Activated CD8-positive, alpha-beta T cell treated with anti-CD3 and anti-CD28 coated beads for 36 hours (primary cell): ENCODE measurements around the gene SUCLG1. TPM values are rescaled to one million over a fixed set of nuclear protein-coding genes. Genes with fewer than 3 reads are reported as not detected.
A peak's percentile ranks its signal among the peaks of the same experiment; 100 is the strongest.

Experiments
- ATAC-seq: fragments of 200-7000 bp; cut with Tn5 transposase; one replicate; pipeline ENCODE4 v1.10.0; 2021; ENCODE audit warnings: mild to moderate bottlenecking, moderate library complexity
- CTCF ChIA-PET: fragments of 350-600 bp; sonication (Branson Sonifier 250); formaldehyde crosslinking; loops from one replicate; lab custom pipeline; 2021; ENCODE audit warnings: antibody characterized with exemption; lab: Charles Lee
- POLR2A ChIA-PET: fragments of 350-600 bp; sonication (Branson Sonifier 250); formaldehyde crosslinking; loops from one replicate; lab custom pipeline; 2021; ENCODE audit warnings: antibody characterized with exemption; lab: Charles Lee
- DNase-seq: peaks from one replicate; pipeline ENCODE4 v3.0.0-alpha.2; 2020
- H3K27ac Mint-ChIP-seq: one replicate; pipeline ENCODE4 v1.8.0; 2021; ENCODE audit warnings: mild to moderate bottlenecking, mixed read lengths
- H3K27me3 Mint-ChIP-seq: one replicate; pipeline ENCODE4 v1.8.0; 2021; ENCODE audit warnings: mixed read lengths
- H3K36me3 Mint-ChIP-seq: one replicate; pipeline ENCODE4 v1.8.0; 2021; ENCODE audit warnings: low read depth, mixed read lengths
- H3K4me1 Mint-ChIP-seq: one replicate; pipeline ENCODE4 v1.8.0; 2021; ENCODE audit warnings: low read depth, mixed read lengths
- H3K4me3 Mint-ChIP-seq: one replicate; pipeline ENCODE4 v1.8.0; 2021; ENCODE audit warnings: mild to moderate bottlenecking, moderate library complexity, mixed read lengths
- H3K9me3 Mint-ChIP-seq: one replicate; pipeline ENCODE4 v1.8.0; 2021; ENCODE audit warnings: mixed read lengths
- intact Hi-C: fragments of 100-400 bp; cut with micrococcal nuclease; formaldehyde crosslinking; loops from one replicate; pipeline ENCODE4 v1.10.0; 2022
- total RNA-seq, 2 experiments: library from RNA; stranded (reverse); gene quantifications; one replicate each; pipeline ENCODE4 v1.2.3, GENCODE V29; 2021
- TF ChIP-seq, protein P1 (sequence below): fragments of 200-600 bp; IDR thresholded peaks from one replicate; pipeline ENCODE4 v1.8.0; 2022; ENCODE audit warnings: antibody characterized with exemption, mild to moderate bottlenecking

Gene SUCLG1
- total RNA-seq, 2 experiments from 2014 or later, result 69.0 to 69.1 TPM

DNA sequence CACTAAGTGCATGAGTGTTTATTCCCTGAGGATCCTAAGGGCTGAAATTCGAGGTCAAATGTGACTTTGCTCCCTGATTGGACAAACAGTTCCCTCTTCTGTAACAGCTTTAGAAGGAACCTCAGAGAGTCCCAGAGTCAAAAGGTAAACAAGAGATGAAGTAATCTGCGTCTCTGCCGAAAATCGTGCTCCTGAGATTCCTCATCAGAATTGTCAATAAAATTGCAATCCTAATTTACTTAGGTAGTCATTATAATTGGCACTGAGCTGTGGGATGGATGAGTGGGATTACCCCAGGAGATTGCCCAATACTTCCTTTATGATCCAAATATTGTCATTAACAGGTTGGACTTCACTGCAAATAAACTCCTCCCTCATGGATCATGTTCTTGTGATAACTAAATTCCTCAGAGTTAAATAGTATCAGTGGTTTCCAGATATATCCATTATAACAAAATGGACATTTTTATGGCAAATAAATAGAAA, 907 bp upstream of the SUCLG1 start:
- Mint-ChIP-seq H3K27ac (peak overlapping the region; percentile 99), H3K27me3 (no peaks in the 10 kb centered on the region), H3K4me1 (peaks cover 32% of the 10 kb centered on the region), H3K9me3 (no peaks in the 10 kb centered on the region), H3K4me3 (peak overlapping the region; percentile 99), H3K36me3 (peaks cover 12% of the 10 kb centered on the region)
- TF ChIP-seq, protein P1, sequence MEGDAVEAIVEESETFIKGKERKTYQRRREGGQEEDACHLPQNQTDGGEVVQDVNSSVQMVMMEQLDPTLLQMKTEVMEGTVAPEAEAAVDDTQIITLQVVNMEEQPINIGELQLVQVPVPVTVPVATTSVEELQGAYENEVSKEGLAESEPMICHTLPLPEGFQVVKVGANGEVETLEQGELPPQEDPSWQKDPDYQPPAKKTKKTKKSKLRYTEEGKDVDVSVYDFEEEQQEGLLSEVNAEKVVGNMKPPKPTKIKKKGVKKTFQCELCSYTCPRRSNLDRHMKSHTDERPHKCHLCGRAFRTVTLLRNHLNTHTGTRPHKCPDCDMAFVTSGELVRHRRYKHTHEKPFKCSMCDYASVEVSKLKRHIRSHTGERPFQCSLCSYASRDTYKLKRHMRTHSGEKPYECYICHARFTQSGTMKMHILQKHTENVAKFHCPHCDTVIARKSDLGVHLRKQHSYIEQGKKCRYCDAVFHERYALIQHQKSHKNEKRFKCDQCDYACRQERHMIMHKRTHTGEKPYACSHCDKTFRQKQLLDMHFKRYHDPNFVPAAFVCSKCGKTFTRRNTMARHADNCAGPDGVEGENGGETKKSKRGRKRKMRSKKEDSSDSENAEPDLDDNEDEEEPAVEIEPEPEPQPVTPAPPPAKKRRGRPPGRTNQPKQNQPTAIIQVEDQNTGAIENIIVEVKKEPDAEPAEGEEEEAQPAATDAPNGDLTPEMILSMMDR, result no peak
- ChIA-PET CTCF (interaction anchor here (0.7 to 1.5 kb wide), 4 partner anchors 10 to 465 kb away, joined by 3 to 5 read pairs (median 4); no protein-coding TSS in a partner anchor), POLR2A (interaction anchor here (1.3 kb wide), 1 partner anchor 468 kb away, joined by 3 read pairs; no protein-coding TSS in a partner anchor)
- DNase-seq (no peak), ATAC-seq (no peak)
- intact Hi-C loops, result no loop called here

DNA sequence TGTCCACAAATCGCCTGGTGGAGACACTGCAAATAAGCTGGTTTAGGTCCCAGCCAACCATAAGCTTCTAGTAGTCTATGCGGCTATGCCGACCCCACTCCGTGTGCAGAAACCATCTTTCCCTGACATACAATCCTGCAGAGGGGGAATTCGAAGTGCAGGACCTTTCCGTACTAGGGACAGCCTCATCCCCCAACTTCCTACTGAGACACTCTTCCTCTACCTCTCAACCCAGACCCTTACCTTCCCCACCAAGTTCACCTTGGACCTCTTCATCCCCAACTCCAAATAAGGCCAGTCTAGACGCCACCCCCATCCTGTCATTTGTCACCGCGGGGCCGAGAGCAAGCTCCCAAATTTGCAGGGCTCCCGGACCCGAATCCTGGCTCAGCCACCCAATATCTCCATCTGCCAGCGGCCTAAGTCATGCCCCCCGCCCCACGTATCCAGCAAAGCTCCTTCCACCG, 496 bp downstream of the SUCLG1 start:
- DNase-seq, result peak; percentile 39
- POLR2A ChIA-PET, result interaction anchor here (0.7 to 1.5 kb wide), 3 partner anchors 9 to 421 kb away, joined by 3 to 5 read pairs (median 3); no protein-coding TSS in a partner anchor
- intact Hi-C loops, result no loop called here
- H3K27me3 Mint-ChIP-seq, result no peaks in the 10 kb centered on the region
- peak; percentile 15 for ATAC-seq
- peak overlapping the region; percentile 99 for H3K4me3 Mint-ChIP-seq
- H3K36me3 Mint-ChIP-seq, result peaks cover 12% of the 10 kb centered on the region
- no peaks in the 10 kb centered on the region for H3K9me3 Mint-ChIP-seq
- H3K4me1 Mint-ChIP-seq, result peaks cover 41% of the 10 kb centered on the region
- CTCF ChIA-PET, result interaction anchor here (1.0 to 1.5 kb wide), 2 partner anchors 8 to 467 kb away, joined by 3 to 4 read pairs; no protein-coding TSS in a partner anchor
- TF ChIP-seq, protein P1, result no peak
- H3K27ac Mint-ChIP-seq, result peak overlapping the region; percentile 99

DNA sequence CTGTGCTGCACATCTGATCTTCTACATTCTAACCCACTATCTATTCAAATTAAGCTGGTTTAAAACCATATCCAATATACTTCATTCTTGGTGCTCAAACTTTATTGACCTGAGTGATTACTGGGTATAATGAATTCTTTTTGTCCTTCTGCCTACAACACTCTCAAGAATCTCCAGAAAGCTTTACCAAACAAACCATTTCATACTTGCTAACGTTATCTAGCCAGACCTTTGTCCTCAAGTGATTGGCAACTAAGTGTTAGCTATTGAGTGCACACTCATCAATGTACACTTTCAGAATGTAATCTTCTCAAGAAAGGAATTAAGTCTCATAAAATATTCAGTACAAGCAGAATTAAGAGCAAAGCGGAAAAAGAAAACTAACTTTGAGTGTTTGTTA, 1.4 kb downstream of the SUCLG1 start:
- Mint-ChIP-seq H3K27ac (no peak overlapping the region), H3K4me1 (peaks cover 45% of the 10 kb centered on the region), H3K9me3 (no peaks in the 10 kb centered on the region), H3K4me3 (peak overlapping the region; percentile 99), H3K36me3 (peaks cover 12% of the 10 kb centered on the region), H3K27me3 (no peaks in the 10 kb centered on the region)
- TF ChIP-seq, protein P1, result no peak
- CTCF ChIA-PET, result no interaction called here
- no peak for ATAC-seq
- DNase-seq, result no peak
- POLR2A ChIA-PET, result no interaction called here
- intact Hi-C loops, result no loop called here

DNA sequence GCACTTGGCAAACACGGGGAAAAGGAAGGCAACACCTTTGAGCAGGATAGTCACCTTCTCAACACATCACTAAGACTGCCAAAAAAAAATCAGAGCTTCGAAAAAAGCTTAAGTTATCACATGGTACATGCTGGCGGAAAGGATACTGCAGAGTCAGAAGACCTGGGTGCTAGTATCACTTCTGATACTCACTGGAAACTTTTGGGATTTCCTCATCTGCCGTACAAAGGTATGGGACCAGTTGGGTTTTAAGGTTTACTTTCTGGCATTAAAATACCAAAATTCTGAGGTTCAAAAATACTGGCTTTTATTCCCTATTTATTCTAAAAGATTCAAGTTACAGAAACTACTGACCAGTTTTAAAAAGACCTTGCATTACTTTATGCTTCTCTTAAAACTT, 2.9 kb downstream of the SUCLG1 start:
- ChIA-PET POLR2A (no interaction called here), CTCF (no interaction called here)
- intact Hi-C loops, result no loop called here
- Mint-ChIP-seq H3K4me3 (no peak overlapping the region), H3K27ac (no peak overlapping the region), H3K4me1 (peaks cover 56% of the 10 kb centered on the region), H3K27me3 (no peaks in the 10 kb centered on the region), H3K36me3 (peaks cover 12% of the 10 kb centered on the region), H3K9me3 (no peaks in the 10 kb centered on the region)
- ATAC-seq (no peak), DNase-seq (no peak)
- TF ChIP-seq, protein P1, result no peak

DNA sequence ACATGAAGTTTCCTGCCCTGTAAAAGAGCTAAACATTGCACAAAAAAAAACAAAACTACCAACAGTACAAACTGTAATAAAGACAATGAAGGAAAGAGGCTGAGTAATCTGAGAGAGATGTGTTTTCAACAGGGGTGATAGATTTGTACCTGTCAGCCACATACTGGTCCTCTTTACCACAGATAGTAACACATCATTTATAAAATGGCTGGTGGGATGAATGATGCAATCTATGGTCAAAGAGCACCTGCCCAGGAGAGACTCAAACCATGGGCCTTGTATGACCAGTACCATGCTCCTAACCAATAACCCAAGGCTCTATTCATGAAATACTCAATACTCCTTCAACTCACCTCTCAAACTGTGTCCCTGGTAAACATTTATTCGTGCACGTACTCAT, 4.5 kb downstream of the SUCLG1 start:
- no peaks in the 10 kb centered on the region for H3K27me3 Mint-ChIP-seq
- peak overlapping the region; percentile 32 for H3K27ac Mint-ChIP-seq
- no peaks in the 10 kb centered on the region for H3K9me3 Mint-ChIP-seq
- peaks cover 68% of the 10 kb centered on the region for H3K4me1 Mint-ChIP-seq
- POLR2A ChIA-PET, result no interaction called here
- peaks cover 14% of the 10 kb centered on the region for H3K36me3 Mint-ChIP-seq
- peak; percentile 5 for ATAC-seq
- intact Hi-C loops, result no loop called here
- CTCF ChIA-PET, result no interaction called here
- DNase-seq, result no peak
- TF ChIP-seq, protein P1, result no peak
- no peak overlapping the region for H3K4me3 Mint-ChIP-seq
